K562 (cell line): Measurements from ENCODE around the gene SLC25A26. TPM values are rescaled to one million over a fixed set of nuclear protein-coding genes. Genes with fewer than 3 reads are reported as not detected.

Experiments used
- ATAC-seq: fragments of 200-7000 bp; cut with Tn5 transposase; 3 replicates; pipeline ENCODE4 v1.9.1; 2020; ENCODE audit warnings: moderate library complexity
- BruUV-seq: library from RNA; stranded (reverse); fragments of 400-500 nt; replicated peaks from 2 replicates; lab custom pipeline; 2021; lab: Mats Ljungman, UMichigan
- CTCF ChIA-PET: fragments of 300-600 bp; formaldehyde crosslinking; extraction: SDS; loops from one replicate; lab custom pipeline; 2021; ENCODE audit warnings: low intra/inter-chr PET ratio; lab: Yijun Ruan, JAX
- POLR2A ChIA-PET: fragments of 300-600, 350-650 bp; sonication (Branson Sonifier 250); formaldehyde crosslinking; extraction: SDS; loops from one replicate; lab custom pipeline; 2021; ENCODE audit warnings: antibody characterized with exemption, inconsistent platforms; lab: Yijun Ruan, JAX
- DNase-seq, 4 experiments: peaks; one replicate each; pipeline versions ENCODE4 v3.0.0 to v3.0.0-alpha.2; 2011 to 2018; ENCODE audit warnings: low spot score in 3 of 4, mixed read lengths in 3 of 4; ENCODE audit errors: extremely low read depth in 1 of 4
- FAIRE-seq: peaks from 2 replicates; lab custom pipeline; 2011; peaks lifted over from hg19 to GRCh38; lab: Jason Lieb, UNC
- H2AFZ ChIP-seq: 2 replicates; pipeline ENCODE4 v1.6.0; 2011; ENCODE audit warnings: low read depth, low read length, control low read depth, inconsistent platforms
- H3K27ac ChIP-seq: fragments of 200-600 bp; 3 replicates; pipeline ENCODE4 v1.8.0; 2011; ENCODE audit warnings: low read depth, mild to moderate bottlenecking, control low read depth, inconsistent platforms, low read length, moderate library complexity, mixed read lengths; ENCODE audit errors: extremely low read depth
- H3K27me3 ChIP-seq, 2 experiments: fragments of 300-600 bp in 1 of 2; 2 replicates in 1 of 2; 3 replicates in 1 of 2; pipeline versions ENCODE4 v1.6.0 to v1.8.0; 2011; ENCODE audit warnings: inconsistent platforms in 2 of 2, low read length in 2 of 2, mild to moderate bottlenecking in 1 of 2, mixed read lengths in 1 of 2, moderate library complexity in 1 of 2; ENCODE audit not compliant: control insufficient read depth in 2 of 2, insufficient read depth in 2 of 2
- H3K36me3 ChIP-seq: fragments of 300-600 bp; 3 replicates; pipeline ENCODE4 v1.8.0; 2011; ENCODE audit warnings: mild to moderate bottlenecking, low read length, inconsistent platforms; ENCODE audit not compliant: control insufficient read depth, insufficient read depth
- H3K4me1 ChIP-seq, 2 experiments: fragments of 200-600 bp in 1 of 2; replicated peaks in 1 of 2; 2 replicates in 1 of 2; 3 replicates in 1 of 2; pipeline versions ENCODE4 v1.5.1 to v1.8.0; 2011; ENCODE audit warnings: inconsistent platforms in 2 of 2, low read length in 2 of 2, mild to moderate bottlenecking in 1 of 2, mixed read lengths in 1 of 2, moderate library complexity in 1 of 2; ENCODE audit not compliant: control insufficient read depth in 2 of 2, insufficient read depth in 2 of 2
- H3K4me2 ChIP-seq: 2 replicates; pipeline ENCODE4 v1.6.1; 2011; ENCODE audit warnings: low read length, control low read depth, inconsistent platforms, mixed read lengths; ENCODE audit not compliant: insufficient read depth
- H3K4me3 ChIP-seq: fragments of 200-600 bp; sonication (generic), shearing (Covaris generic); 2 replicates; pipeline ENCODE4 v1.5.1; 2016; ENCODE audit warnings: control low read depth, inconsistent platforms
- H3K79me2 ChIP-seq: fragments of 200-600 bp; 3 replicates; pipeline ENCODE4 v1.8.0; 2011; ENCODE audit warnings: low read length, inconsistent platforms; ENCODE audit not compliant: control insufficient read depth, insufficient read depth
- H3K9ac ChIP-seq, 2 experiments: 2 replicates each; pipeline versions ENCODE4 v1.6.0 to v1.6.1; 2011; ENCODE audit warnings: low read depth in 2 of 2, low read length in 2 of 2, control low read depth in 1 of 2, inconsistent platforms in 1 of 2, mild to moderate bottlenecking in 1 of 2, mixed read lengths in 1 of 2; ENCODE audit not compliant: insufficient read depth in 1 of 2
- H3K9me1 ChIP-seq: one replicate; pipeline ENCODE4 v1.6.0; 2011; ENCODE audit warnings: inconsistent platforms, mild to moderate bottlenecking, low read length, moderate library complexity; ENCODE audit not compliant: control insufficient read depth, insufficient read depth
- H3K9me3 ChIP-seq: replicated peaks from 2 replicates; pipeline ENCODE4 v1.5.1; 2011; ENCODE audit warnings: low read depth, low read length, inconsistent platforms; ENCODE audit not compliant: control insufficient read depth, insufficient read depth
- H4K20me1 ChIP-seq: replicated peaks from 2 replicates; pipeline ENCODE4 v1.6.1; 2011; ENCODE audit warnings: low read length, inconsistent platforms, mixed read lengths; ENCODE audit not compliant: control insufficient read depth, insufficient read depth
- CREB3 ChIP-seq: fragments of 450-650 bp; conservative IDR thresholded peaks from 2 replicates; pipeline ENCODE4 v1.6.1; 2016; ENCODE audit warnings: missing genetic modification characterization, low read depth, mild to moderate bottlenecking, missing compliant biosample characterization, moderate library complexity
- ETV6 ChIP-seq, 3 experiments: fragments of 150-350 bp in 1 of 3; sonication (generic) in 1 of 3; formaldehyde crosslinking in 1 of 3; IDR thresholded peaks; 2 replicates each; pipeline versions ENCODE4 v1.6.1 to v1.8.0; 2014 to 2022; ENCODE audit warnings: borderline replicate concordance in 2 of 3, low read depth in 2 of 3, antibody characterized with exemption in 1 of 3, low read length in 1 of 3, mild to moderate bottlenecking in 1 of 3, missing genetic modification reagents in 1 of 3
- FOXO4 ChIP-seq: fragments of 450-650 bp; formaldehyde crosslinking; IDR thresholded peaks from 2 replicates; pipeline ENCODE4 v1.4.0; 2020; ENCODE audit warnings: mild to moderate bottlenecking, moderate library complexity
- NR4A1 ChIP-seq, 2 experiments: fragments of 250-450 bp in 1 of 2; fragments of 450-650 bp in 1 of 2; sonication (Bioruptor Pico) in 1 of 2; IDR thresholded peaks; 2 replicates each; pipeline versions ENCODE4 v1.4.0 to v1.6.1; 2016 to 2020; ENCODE audit warnings: mild to moderate bottlenecking in 2 of 2, missing compliant biosample characterization in 1 of 2, missing genetic modification characterization in 1 of 2, moderate library complexity in 1 of 2
- ZNF592 ChIP-seq: fragments of 450-650 bp; IDR thresholded peaks from 2 replicates; pipeline ENCODE4 v1.6.1; 2017; ENCODE audit warnings: antibody characterized with exemption, mild to moderate bottlenecking
- WGBS: fragments of 100-300 bp; shearing (Covaris generic); methylation state at CpG from one replicate; pipeline ENCODE4 v1.1.6; 2016; ENCODE audit warnings: low coverage, mixed read lengths; ENCODE audit not compliant: insufficient coverage; ENCODE audit errors: missing lambda C conversion rate; 5-methylcytosine and 5-hydroxymethylcytosine counted together
- in situ Hi-C: fragments of 300-500 bp; cut with MboI; formaldehyde crosslinking; loops from 4 replicates; pipeline ENCODE4 v1.15.0; 2018; ENCODE audit warnings: inconsistent platforms, mixed read lengths
- intact Hi-C: fragments of 100-400 bp; cut with micrococcal nuclease; formaldehyde crosslinking; loops from 2 replicates; pipeline ENCODE4 v1.14.2; 2022
- polyA plus RNA-seq, 8 experiments: library from polyadenylated mRNA; depleted of rRNA in 4 of 8; stranded (reverse) in 5 of 8; unstranded in 3 of 8; fragments of >200 nt; fragmentation: Nextera tagmentation in 2 of 8; fragmentation: Illumina TruSeq in 1 of 8; extraction: Ambion mirVana in 2 of 8; extraction: Trizol in 1 of 8; gene quantifications; 2 replicates each; pipeline versions ENCODE4 v1.2.1 to v1.2.3, GENCODE V29; 2011 to 2014; ENCODE audit warnings: inconsistent platforms in 1 of 8, missing spikeins in 1 of 8
- total RNA-seq, 7 experiments: library from RNA; depleted of rRNA in 6 of 7; stranded (reverse); fragments of >200 nt in 6 of 7; fragmentation: Illumina TruSeq in 2 of 7; extraction: Trizol in 2 of 7; gene quantifications; 2 replicates each; pipeline versions ENCODE4 v1.2.1 to v1.2.3, GENCODE V29; 2011 to 2021; ENCODE audit warnings: low replicate concordance in 1 of 7

Gene SLC25A26
- total and polyA plus RNA-seq, 9 of the 15 experiments (the other 6 are each of a cell fraction or from before 2014, with no cell fraction given): 7.2 to 29.1 (median 12.6) TPM

- no TSS peak for BruUV-seq
- H3K9me3 ChIP-seq: no peaks in the 10 kb centered on the region
- no peaks in the 10 kb centered on the region for H3K79me2 ChIP-seq
- ChIA-PET CTCF (no interaction called here), POLR2A (no interaction called here)
- H2AFZ ChIP-seq: no peak overlapping the region
- H3K4me2 ChIP-seq: no peak overlapping the region
- H3K27me3 ChIP-seq: peaks cover 0 to 14% of the 10 kb centered on the region in 2 experiments; a peak in 3 of 5 replicates
- no peak for DNase-seq
- in situ Hi-C loops (no loop called here), intact Hi-C loops (no loop called here)
- H3K27ac ChIP-seq: no peak overlapping the region
- H4K20me1 ChIP-seq: no peaks in the 10 kb centered on the region; the same call in 1 of the 2 replicates
- 54% methylated on average over 3 of the region's 7 CpGs for WGBS
- H3K9me1 ChIP-seq: no peaks in the 10 kb centered on the region
- FAIRE-seq: no peak
- no peak for ATAC-seq
- peaks cover 0 to 11% of the 10 kb centered on the region in 2 experiments; a peak in 2 of 5 replicates for H3K4me1 ChIP-seq
- no peak overlapping the region for H3K4me3 ChIP-seq
- no peak overlapping the region for H3K9ac ChIP-seq
- no peaks in the 10 kb centered on the region for H3K36me3 ChIP-seq
- TF ChIP-seq ZNF592 (no peak), ETV6 (IDR thresholded peaks at IDR 0.05; ENCODE audit: borderline replicate concordance in 1 of 2, low read depth in 2 of 2, low read length in 1 of 2) (no peak), ETV6 (CRISPR knock-in tag; IDR thresholded peaks at IDR 0.05; ENCODE audit: borderline replicate concordance) (no peak), CREB3 (no peak), NR4A1 (CRISPR knock-in tag; IDR thresholded peaks at IDR 0.05) (no peak), NR4A1 (tag; IDR thresholded peaks at IDR 0.05) (no peak), FOXO4 (CRISPR knock-in tag) (no peak)
Measured at GRCh38 chr3:66413151-66413751, 192.4 kb downstream of the SLC25A26 start.
